HFF-Myc (cell line): ENCODE results near the gene TRIM31.
"Not testable (repeated sequence)": the region's sequence is repeated elsewhere in the genome, so short reads cannot be mapped to it uniquely, and the experiment has no call there.

Source experiments
- DNase-seq: peaks from one replicate; pipeline ENCODE4 v3.0.0-alpha.2; 2011; ENCODE audit warnings: low read depth; ENCODE audit errors: extremely low read depth
- H3K4me3 ChIP-seq: replicated peaks from 2 replicates; pipeline ENCODE4 v1.5.1; 2011; ENCODE audit warnings: low read depth, mild to moderate bottlenecking, control low read depth, low read length
- TF ChIP-seq, protein P1 (sequence below): IDR thresholded peaks from 2 replicates; pipeline ENCODE4 v1.5.1; 2012; ENCODE audit warnings: mild to moderate bottlenecking, low read depth, low read length, control low read depth; ENCODE audit errors: missing control alignments

Gene TRIM31

DNA sequence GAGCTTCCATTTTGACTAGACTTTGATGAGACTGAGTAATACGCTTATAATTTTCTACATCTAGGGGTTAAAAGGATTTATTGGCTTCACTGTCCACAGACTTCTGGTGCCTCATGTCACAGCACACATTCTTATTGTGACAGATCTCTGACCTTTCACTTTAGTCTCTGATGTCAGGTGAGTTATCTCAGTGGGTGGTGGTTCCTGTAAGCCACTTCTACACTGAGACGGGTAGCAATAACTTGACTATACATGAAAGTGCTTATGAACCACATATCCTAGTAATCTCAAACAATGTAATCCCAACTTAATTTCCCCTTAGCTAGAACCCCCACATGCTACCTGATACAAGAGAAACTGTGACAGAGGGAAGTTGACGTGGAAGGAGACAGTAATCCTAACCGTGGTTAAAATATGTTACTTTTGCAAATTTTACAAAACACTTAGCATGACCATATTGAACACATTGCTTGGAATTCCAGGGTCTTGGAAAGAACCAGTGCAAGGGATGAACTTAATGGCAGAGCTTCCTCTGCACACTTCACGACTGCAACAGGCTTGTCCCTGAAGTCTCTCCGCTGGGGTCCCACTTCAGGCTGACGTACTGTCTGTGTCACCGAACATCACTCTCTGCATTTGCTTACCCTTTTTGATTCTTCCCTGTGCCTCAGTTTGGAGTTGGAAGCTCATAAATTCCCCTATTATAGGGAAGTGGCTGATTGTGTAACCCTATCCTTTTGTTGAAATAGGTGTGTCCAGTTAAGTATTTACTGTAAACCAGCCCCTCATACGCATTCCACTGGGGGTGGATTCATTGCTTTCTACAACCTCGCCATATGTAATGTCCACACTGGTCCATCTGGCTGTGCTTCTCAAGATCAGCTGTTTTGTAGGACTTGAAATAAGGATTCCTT is 16.6 kb upstream of the TRIM31 start:
- TF ChIP-seq, protein P1, sequence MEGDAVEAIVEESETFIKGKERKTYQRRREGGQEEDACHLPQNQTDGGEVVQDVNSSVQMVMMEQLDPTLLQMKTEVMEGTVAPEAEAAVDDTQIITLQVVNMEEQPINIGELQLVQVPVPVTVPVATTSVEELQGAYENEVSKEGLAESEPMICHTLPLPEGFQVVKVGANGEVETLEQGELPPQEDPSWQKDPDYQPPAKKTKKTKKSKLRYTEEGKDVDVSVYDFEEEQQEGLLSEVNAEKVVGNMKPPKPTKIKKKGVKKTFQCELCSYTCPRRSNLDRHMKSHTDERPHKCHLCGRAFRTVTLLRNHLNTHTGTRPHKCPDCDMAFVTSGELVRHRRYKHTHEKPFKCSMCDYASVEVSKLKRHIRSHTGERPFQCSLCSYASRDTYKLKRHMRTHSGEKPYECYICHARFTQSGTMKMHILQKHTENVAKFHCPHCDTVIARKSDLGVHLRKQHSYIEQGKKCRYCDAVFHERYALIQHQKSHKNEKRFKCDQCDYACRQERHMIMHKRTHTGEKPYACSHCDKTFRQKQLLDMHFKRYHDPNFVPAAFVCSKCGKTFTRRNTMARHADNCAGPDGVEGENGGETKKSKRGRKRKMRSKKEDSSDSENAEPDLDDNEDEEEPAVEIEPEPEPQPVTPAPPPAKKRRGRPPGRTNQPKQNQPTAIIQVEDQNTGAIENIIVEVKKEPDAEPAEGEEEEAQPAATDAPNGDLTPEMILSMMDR = no peak
- no peak for DNase-seq
- no peak overlapping the region for H3K4me3 ChIP-seq

DNA sequence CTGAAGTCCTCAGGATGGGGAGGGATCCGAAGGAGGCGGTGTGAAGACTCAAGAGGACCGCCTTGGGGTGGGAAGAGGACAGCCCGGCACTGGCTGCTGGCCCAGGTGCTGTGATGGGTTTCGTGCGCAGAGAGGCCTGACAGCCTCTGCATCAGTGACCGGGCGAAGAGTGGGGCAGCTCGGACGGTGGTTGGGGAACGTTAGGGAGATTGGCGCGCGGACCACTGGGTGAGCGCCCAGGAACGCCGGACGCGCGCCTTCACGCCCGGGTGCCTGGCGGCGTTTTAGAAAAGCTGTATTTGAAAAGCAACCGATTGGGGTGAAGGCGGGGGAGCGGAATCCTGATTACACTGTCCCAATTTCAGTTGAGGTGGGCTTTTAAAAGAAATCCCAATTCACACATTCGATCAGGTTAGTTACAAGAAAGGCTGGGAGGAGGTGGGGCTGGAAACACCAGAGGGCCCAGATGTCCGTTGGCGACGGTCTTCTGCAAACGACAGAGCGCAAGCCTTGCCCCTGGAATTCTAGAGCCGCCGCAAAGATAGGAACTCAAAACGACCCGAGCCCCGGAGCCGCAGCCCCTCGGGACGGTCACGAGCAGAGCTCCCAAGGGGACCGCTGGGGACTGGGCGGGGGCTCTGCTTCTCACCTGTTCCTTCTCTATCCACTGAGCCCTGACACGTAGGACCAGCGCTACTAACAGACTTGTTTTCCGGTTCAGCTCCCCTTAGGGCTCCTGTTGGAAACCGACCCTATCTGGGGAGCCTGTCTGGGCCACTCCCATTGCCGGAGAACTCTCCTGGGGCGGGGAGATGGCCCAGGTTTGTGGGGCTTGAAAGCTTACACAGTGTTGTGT is 14.6 kb upstream of the TRIM31 start:
- no peak for DNase-seq
- 0 out of 2 replicates have a peak overlapping the region, but pooled peaks have one; percentile 8 for H3K4me3 ChIP-seq
- TF ChIP-seq, protein P1 = no peak

DNA sequence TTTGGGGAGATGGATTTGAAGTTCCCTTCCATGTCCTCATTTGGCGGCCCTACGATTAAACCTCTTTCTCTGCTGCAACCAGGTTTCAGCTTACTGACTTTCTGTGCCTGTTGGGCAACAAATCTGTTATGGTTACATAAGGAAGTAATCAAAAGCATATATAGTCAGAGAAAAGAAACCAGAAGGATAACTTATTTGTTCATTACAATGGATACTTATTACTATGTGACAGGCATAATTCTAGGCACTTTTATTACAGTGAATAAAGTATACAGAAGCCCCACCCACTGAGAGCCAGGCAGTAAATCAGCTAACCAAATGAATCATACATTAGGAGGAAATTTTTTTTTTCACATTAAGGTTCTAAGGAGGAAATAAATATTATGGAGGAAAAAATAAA is 9.6 kb upstream of the TRIM31 start:
- DNase-seq = no peak
- TF ChIP-seq, protein P1 = no peak
- no peak overlapping the region for H3K4me3 ChIP-seq

DNA sequence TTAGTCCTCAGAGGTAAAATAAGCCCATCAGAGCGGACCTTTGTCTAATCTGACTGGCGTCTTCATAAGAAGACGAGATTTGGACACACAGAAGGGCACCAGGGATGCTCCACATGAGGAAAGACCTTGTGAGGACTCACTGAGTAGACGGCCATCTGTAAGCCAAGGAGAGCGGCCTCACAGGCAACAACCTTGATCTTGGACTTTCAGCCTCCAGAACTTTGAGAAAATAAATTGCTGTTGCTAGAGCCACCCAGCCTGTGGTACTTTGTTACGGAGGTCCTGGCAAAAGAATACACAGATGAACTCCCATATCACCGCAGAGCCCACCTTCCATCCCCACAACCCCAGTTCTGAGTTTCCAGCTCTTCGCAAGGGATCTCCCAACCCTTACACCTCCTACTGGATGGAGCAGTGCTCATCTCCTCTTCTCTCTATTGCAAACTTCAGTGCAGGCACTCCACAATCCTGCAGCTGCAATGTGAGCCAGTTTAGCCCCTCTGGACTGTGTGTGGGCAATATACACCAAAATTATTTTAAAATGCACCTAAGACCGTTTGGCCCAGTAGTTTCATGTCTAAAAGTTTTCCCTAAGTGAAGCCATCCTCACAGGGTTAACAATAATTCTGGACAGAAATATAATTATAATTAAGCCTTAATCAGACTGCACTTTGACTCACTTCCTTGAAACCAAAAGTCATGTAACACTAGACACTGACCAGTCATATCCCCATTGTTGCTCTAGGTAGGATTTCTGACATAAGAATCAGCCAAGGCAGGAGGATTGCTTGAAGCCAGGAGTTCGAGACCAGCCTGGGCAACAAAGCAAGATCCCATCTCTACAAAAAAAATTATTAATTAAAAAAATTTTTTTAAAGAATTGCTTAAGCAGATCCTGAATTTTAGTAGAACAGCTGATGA is 8.8 kb upstream of the TRIM31 start:
- TF ChIP-seq, protein P1 = no peak
- H3K4me3 ChIP-seq = no peak overlapping the region

DNA sequence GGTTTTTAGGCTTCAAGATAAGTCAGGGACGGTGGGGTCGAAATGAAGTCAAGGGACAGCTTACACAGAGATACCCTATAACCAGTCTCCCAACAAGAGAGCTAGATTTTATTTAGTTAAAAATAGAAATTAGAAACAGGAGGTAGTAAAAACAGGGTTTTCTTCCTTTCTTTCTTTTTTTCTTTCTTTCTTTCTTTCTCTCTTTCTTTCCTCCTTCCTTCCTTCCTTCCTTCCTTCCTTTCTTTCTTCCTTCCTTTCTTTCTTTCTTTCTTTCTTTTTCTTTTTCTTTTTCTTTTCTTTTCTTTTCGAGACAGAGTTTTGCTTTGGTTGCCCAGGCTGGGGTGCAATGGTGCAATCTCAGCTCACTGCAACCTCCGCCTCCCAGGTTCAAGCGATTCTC is 5.8 kb upstream of the TRIM31 start:
- H3K4me3 ChIP-seq, DNase-seq: not testable (repeated sequence)

More for the DNA sequence above, 8.8 kb upstream of the TRIM31 start:
- DNase-seq = no peak

DNA sequence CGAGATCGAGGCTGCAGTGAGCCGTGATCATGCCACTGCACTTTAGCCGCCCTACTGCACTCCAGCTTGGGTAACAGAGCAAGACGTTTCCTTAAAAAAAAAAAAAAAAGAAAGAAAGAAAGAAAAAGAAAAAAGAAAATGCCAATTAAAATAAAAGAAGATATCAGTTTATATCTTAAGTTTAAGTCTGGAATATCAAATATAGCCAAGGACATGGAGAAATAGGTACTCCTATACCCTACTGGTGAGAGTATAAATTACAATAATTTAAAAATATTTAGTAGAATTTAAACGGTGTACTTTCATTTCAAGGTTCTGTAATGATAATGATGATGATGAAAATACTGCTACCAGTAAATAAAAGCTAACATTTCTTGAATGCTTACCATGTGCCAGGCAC is 3.8 kb upstream of the TRIM31 start:
- no peak overlapping the region for H3K4me3 ChIP-seq
- TF ChIP-seq, protein P1 = no peak
- DNase-seq = no peak
